AG04449 (cell line): ENCODE results near the gene SCAMP5.

Experiments
- CTCF ChIA-PET: fragments of 350-600 bp; formaldehyde crosslinking; extraction: SDS; loops from one replicate; lab custom pipeline; 2021; ENCODE audit warnings: antibody characterized with exemption; lab: Yijun Ruan, JAX
- POLR2A ChIA-PET: fragments of 400-600, 350-600 bp; formaldehyde crosslinking; extraction: SDS; loops from one replicate; lab custom pipeline; 2020; ENCODE audit warnings: antibody characterized with exemption, inconsistent platforms; lab: Yijun Ruan, JAX
- DNase-seq: peaks from one replicate; pipeline ENCODE4 v3.0.0-alpha.2; 2010; ENCODE audit warnings: low read depth, low spot score
- H3K4me3 ChIP-seq: 2 replicates; pipeline ENCODE4 v1.5.1; 2011; ENCODE audit warnings: low read depth, mild to moderate bottlenecking, control low read depth, low read length
- TF ChIP-seq, protein P1 (sequence below): IDR thresholded peaks from one replicate; pipeline ENCODE4 v1.5.1; 2011; ENCODE audit warnings: mild to moderate bottlenecking, moderate library complexity, low read length, control low read depth, inconsistent platforms; ENCODE audit not compliant: insufficient read depth; ENCODE audit errors: missing control alignments

SCAMP5 gene

DNA sequence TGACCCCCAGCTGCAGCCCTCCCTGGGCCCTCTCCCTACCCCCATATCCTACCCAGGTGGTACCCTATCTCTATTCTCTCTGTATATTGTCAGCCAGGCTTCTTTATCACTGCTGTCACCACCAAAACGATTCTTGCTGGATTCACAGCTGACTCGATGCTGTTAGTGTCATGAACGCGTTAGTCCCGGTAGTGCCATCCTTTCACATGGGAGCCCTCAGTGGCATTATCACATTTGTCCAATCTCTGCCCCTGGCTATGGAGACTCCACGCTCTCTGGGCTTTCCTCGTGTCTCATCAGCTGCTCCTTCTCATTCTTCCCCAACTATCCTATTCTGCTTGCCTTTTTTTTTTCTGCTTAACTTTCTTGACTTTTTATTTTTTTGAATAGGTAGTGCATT is 7.0 kb downstream of the SCAMP5 start:
- TF ChIP-seq, protein P1, sequence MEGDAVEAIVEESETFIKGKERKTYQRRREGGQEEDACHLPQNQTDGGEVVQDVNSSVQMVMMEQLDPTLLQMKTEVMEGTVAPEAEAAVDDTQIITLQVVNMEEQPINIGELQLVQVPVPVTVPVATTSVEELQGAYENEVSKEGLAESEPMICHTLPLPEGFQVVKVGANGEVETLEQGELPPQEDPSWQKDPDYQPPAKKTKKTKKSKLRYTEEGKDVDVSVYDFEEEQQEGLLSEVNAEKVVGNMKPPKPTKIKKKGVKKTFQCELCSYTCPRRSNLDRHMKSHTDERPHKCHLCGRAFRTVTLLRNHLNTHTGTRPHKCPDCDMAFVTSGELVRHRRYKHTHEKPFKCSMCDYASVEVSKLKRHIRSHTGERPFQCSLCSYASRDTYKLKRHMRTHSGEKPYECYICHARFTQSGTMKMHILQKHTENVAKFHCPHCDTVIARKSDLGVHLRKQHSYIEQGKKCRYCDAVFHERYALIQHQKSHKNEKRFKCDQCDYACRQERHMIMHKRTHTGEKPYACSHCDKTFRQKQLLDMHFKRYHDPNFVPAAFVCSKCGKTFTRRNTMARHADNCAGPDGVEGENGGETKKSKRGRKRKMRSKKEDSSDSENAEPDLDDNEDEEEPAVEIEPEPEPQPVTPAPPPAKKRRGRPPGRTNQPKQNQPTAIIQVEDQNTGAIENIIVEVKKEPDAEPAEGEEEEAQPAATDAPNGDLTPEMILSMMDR, result no peak
- H3K4me3 ChIP-seq, result no peak overlapping the region
- DNase-seq, result no peak
- ChIA-PET POLR2A (no interaction called here), CTCF (no interaction called here)

DNA sequence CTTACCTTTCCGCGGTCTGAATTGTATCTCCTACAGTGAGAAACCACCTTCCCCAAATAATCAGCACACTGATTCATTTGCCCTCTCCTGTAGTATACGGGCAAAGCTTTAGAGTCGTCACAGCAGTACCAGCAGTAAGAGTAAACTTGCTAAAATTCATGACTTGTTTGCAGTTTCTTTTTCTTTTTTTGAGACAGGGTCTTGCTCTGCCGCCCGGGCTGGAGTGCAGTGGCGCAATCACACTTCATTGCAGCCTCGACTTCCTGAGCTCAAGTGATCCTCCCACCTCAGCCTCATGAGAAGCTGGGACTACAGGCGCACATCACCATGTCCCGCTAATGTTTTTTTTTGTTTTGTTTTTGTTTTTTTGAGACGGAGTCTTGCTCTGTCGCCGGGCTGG is 11.9 kb downstream of the SCAMP5 start:
- no peak overlapping the region for H3K4me3 ChIP-seq
- POLR2A ChIA-PET, result no interaction called here
- TF ChIP-seq, protein P1, result no peak
- no peak for DNase-seq
- CTCF ChIA-PET, result no interaction called here

DNA sequence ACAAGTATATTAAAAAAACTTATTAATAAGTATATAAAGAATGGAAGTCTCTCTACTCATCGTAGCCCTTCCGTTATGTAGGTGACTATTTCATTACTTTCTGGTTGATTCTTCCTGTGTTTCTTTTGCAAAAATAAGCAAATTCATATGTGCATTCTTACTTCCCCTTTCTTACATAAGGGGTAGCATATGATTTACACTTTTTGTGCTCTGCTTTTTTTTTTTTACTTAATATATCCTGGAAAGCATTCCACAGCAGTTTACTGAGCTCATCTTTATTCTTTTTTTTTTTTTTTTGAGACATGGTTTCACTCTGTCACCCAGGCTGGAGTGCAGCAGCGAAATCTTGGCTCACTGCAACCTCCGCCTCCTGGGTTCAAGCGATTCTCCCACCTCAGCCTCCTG is 12.9 kb downstream of the SCAMP5 start:
- POLR2A ChIA-PET, result no interaction called here
- TF ChIP-seq, protein P1, result no peak
- no peak for DNase-seq
- CTCF ChIA-PET, result no interaction called here
- no peak overlapping the region for H3K4me3 ChIP-seq

DNA sequence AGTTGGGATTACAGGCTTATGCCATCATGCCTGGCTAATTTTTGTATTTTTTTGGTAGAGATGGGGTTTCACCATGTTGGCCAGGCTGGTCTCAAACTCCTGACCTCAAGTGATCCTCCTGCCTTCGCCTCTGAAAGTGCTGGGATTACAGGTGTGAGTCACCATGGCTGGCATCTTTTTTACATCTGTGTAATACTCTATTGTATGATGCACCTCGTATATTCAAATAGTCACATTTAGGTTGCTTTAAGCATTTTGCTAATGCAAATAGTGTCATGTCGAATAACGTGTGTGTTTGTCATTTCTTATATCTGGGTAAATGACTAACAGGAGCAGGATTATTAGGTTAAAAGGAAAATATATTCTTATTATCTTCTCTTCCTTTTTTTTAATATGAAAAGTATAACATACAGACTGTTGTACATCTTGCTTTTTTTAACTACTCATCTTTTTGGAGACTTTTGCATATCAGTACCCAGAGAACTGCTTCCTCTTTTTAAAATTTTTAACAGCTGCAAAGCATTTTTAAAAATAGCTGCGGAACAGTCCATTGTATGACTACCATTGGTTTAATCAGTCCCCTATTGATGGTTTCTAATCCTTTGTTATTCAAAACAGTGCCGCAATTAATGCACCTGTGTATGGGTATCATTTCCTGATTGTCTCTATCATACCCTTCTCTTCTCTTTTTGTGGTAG is 13.4 kb downstream of the SCAMP5 start:
- H3K4me3 ChIP-seq, result no peak overlapping the region
- no peak for DNase-seq
- ChIA-PET POLR2A (no interaction called here), CTCF (no interaction called here)
- TF ChIP-seq, protein P1, result no peak

DNA sequence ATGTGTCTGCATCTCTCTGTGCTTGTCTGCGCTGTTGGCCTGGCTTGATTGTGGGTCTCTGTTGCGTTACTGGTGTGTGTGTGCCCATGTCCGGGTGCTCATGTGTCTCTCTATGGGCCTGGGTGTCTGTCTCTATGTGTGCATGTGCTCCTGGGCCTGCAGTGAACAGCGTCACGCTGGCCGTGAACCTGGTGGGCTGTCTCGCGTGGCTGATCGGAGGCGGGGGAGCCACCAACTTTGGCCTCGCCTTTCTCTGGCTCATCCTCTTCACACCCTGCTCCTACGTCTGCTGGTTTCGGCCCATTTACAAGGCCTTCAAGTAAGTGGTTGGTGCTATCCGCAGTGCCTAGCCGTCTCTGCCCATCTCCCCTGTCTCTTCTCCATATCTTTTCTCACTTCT is 21.1 kb downstream of the SCAMP5 start:
- TF ChIP-seq, protein P1, result no peak
- ChIA-PET POLR2A (no interaction called here), CTCF (no interaction called here)
- H3K4me3 ChIP-seq, result no peak overlapping the region
- no peak for DNase-seq

DNA sequence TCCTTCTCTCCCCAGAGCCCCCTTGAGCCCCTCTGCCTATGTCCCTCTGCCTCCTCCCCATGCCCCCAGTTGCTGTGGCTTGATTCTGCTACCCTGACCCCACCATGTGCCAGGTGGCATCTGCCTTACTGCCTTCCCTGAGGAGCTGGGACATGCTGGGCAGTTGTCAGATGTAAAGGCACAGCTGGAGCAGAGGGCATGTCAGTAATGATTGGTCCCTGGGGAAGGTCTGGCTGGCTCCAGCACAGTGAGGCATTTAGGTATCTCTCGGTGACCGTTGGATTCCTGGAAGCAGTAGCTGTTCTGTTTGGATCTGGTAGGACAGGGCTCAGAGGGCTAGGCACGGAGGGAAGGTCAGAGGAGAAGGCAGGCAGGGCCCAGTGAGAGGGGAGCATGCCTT is 24.6 kb downstream of the SCAMP5 start:
- POLR2A ChIA-PET, result no interaction called here
- CTCF ChIA-PET, result interaction anchor here (0.9 to 1.8 kb wide), 3 partner anchors 9 to 184 kb away, joined by 3 to 4 read pairs (median 4); no protein-coding TSS in a partner anchor
- TF ChIP-seq, protein P1, result no peak

More for the DNA sequence above, 24.6 kb downstream of the SCAMP5 start:
- DNase-seq, result no peak
- H3K4me3 ChIP-seq, result no peak overlapping the region
